ENCODE data around the gene TMED8. TPM values are rescaled to one million over a fixed set of nuclear protein-coding genes. Genes with fewer than 3 reads are reported as not detected.
"Not testable (repeated sequence)": the region's sequence is repeated elsewhere in the genome, so short reads cannot be mapped to it uniquely, and the experiment has no call there.

Gene TMED8
- total RNA-seq, 1 donor from 2014 or later: 14.4 TPM

GRCh38 chr14:77322951-77323350, 53.9 kb downstream of the TMED8 start:
- TF ChIP-seq CTCF (IDR thresholded peaks at IDR 0.05; ENCODE audit: unreplicated experiment): no peak
- H3K27ac Mint-ChIP-seq: no peak overlapping the region
- peaks cover 21% of the 10 kb centered on the region for H3K4me1 Mint-ChIP-seq
- H3K36me3 Mint-ChIP-seq: no peaks in the 10 kb centered on the region
- no peaks in the 10 kb centered on the region for H3K9me3 Mint-ChIP-seq
- H3K27me3 Mint-ChIP-seq (ENCODE audit: low read depth): no peaks in the 10 kb centered on the region
- DNase-seq (ENCODE audit: low spot score in 2 of 2, unreplicated experiment in 2 of 2): no peak
- no peak overlapping the region for H3K4me3 Mint-ChIP-seq

- TF ChIP-seq CTCF (IDR thresholded peaks at IDR 0.05; ENCODE audit: unreplicated experiment): no peak
- Mint-ChIP-seq H3K36me3 (no peaks in the 10 kb centered on the region), H3K27me3 (ENCODE audit: low read depth) (no peaks in the 10 kb centered on the region), H3K4me3 (peak overlapping the region; percentile 98), H3K27ac (no peak overlapping the region), H3K9me3 (no peaks in the 10 kb centered on the region), H3K4me1 (peaks cover 23% of the 10 kb centered on the region)
- no peak for DNase-seq (ENCODE audit: low spot score in 2 of 2, unreplicated experiment in 2 of 2)
Measured at GRCh38 chr14:77322250-77322902, 54.5 kb downstream of the TMED8 start.

GRCh38 chr14:77320238-77320935, 56.5 kb downstream of the TMED8 start, which contains the start of gene POMT2:
Gene POMT2 (minus strand): TSS chr14:77320883. CDS start chr14:77320681, 202 bp downstream.
- Mint-ChIP-seq H3K9me3 (no peaks in the 10 kb centered on the region), H3K4me1 (peaks cover 27% of the 10 kb centered on the region), H3K4me3 (peak within 1 kb of the TSS; percentile 98), H3K36me3 (no peaks in the 10 kb centered on the region), H3K27me3 (ENCODE audit: low read depth) (no peaks in the 10 kb centered on the region), H3K27ac (peak within 1 kb of the TSS; percentile 99)
- TF ChIP-seq CTCF (IDR thresholded peaks at IDR 0.05; ENCODE audit: unreplicated experiment): peak; percentile 55
- DNase-seq (ENCODE audit: low spot score in 2 of 2, unreplicated experiment in 2 of 2): peak; percentile 91 to 97

GRCh38 chr14:77319422-77319821, 57.5 kb downstream of the TMED8 start:
- no peak for DNase-seq (ENCODE audit: low spot score in 2 of 2, unreplicated experiment in 2 of 2)
- no peaks in the 10 kb centered on the region for H3K36me3 Mint-ChIP-seq
- no peaks in the 10 kb centered on the region for H3K27me3 Mint-ChIP-seq (ENCODE audit: low read depth)
- TF ChIP-seq CTCF (IDR thresholded peaks at IDR 0.05; ENCODE audit: unreplicated experiment): no peak
- peaks cover 36% of the 10 kb centered on the region for H3K4me1 Mint-ChIP-seq
- H3K9me3 Mint-ChIP-seq: no peaks in the 10 kb centered on the region
- H3K4me3 Mint-ChIP-seq: peak overlapping the region; percentile 78
- peak overlapping the region; percentile 95 for H3K27ac Mint-ChIP-seq

GRCh38 chr14:77318756-77319155, 58.1 kb downstream of the TMED8 start:
- DNase-seq (ENCODE audit: low spot score in 2 of 2, unreplicated experiment in 2 of 2); H3K27me3 Mint-ChIP-seq (ENCODE audit: low read depth); H3K4me3 Mint-ChIP-seq; H3K9me3 Mint-ChIP-seq; H3K36me3 Mint-ChIP-seq: not testable (repeated sequence)
- H3K4me1 Mint-ChIP-seq: peaks cover 43% of the 10 kb centered on the region
- H3K27ac Mint-ChIP-seq: peak overlapping the region; percentile 95

- no peak for DNase-seq (ENCODE audit: low spot score in 2 of 2, unreplicated experiment in 2 of 2)
- TF ChIP-seq CTCF (IDR thresholded peaks at IDR 0.05; ENCODE audit: unreplicated experiment): no peak
- peaks cover 49% of the 10 kb centered on the region for H3K4me1 Mint-ChIP-seq
- H3K27ac Mint-ChIP-seq: peak overlapping the region; percentile 56
- H3K36me3 Mint-ChIP-seq: no peaks in the 10 kb centered on the region
- H3K27me3 Mint-ChIP-seq (ENCODE audit: low read depth): no peaks in the 10 kb centered on the region
- H3K4me3 Mint-ChIP-seq: no peak overlapping the region
- no peaks in the 10 kb centered on the region for H3K9me3 Mint-ChIP-seq
Measured at GRCh38 chr14:77318006-77318553, 58.8 kb downstream of the TMED8 start.

All from mesothelial cell of epicardium (in vitro differentiated cells).